Mucosa of stomach (tissue), 1 donor: Measurements from ENCODE around the gene ADAM10.

Experiments used
- H3K27me3 ChIP-seq: one replicate; pipeline ENCODE4 v1.7.0; 2013; ENCODE audit warnings: mild to moderate bottlenecking, low read length; ENCODE audit not compliant: control insufficient read depth, insufficient read depth
- H3K36me3 ChIP-seq: one replicate; pipeline ENCODE4 v1.7.0; 2013; ENCODE audit warnings: low read length; ENCODE audit not compliant: control insufficient read depth, insufficient read depth
- H3K4me1 ChIP-seq: one replicate; pipeline ENCODE4 v1.7.0; 2013; ENCODE audit warnings: mild to moderate bottlenecking, low read length; ENCODE audit not compliant: control insufficient read depth, insufficient read depth
- H3K4me3 ChIP-seq: one replicate; pipeline ENCODE4 v1.7.0; 2013; ENCODE audit warnings: low read length
- H3K9ac ChIP-seq: one replicate; pipeline ENCODE4 v1.7.0; 2013; ENCODE audit warnings: mild to moderate bottlenecking, low read length, moderate library complexity
- H3K9me3 ChIP-seq: one replicate; pipeline ENCODE4 v1.7.0; 2013; ENCODE audit warnings: mild to moderate bottlenecking, low read length, moderate library complexity; ENCODE audit not compliant: control insufficient read depth
- donor health status: Pancreatic carcinoma.

Gene ADAM10

DNA sequence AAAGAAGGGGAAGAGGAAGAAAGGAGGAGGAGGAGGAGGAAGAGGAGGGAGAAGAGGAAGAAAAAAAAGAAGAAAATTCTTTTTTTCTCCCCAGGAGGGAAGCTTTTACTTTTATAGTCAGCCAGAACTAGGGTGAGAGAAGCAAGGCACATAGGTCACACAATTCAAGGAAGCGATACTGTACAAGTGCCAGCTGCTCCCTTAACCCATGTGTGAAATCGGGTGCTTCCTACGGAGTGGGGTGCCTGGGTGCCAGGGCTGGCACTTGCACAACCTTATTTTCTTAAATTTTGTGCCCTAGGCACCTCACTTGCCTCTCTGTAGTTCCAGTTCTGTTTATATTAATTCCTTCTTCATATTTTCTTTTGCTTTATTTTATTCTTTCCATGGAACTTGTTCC, 167.3 kb downstream of the ADAM10 start:
- H3K4me3 ChIP-seq, result no peak overlapping the region
- no peak overlapping the region for H3K9ac ChIP-seq
- no peaks in the 10 kb centered on the region for H3K36me3 ChIP-seq
- H3K9me3 ChIP-seq, result no peaks in the 10 kb centered on the region
- H3K4me1 ChIP-seq, result no peaks in the 10 kb centered on the region
- no peaks in the 10 kb centered on the region for H3K27me3 ChIP-seq

DNA sequence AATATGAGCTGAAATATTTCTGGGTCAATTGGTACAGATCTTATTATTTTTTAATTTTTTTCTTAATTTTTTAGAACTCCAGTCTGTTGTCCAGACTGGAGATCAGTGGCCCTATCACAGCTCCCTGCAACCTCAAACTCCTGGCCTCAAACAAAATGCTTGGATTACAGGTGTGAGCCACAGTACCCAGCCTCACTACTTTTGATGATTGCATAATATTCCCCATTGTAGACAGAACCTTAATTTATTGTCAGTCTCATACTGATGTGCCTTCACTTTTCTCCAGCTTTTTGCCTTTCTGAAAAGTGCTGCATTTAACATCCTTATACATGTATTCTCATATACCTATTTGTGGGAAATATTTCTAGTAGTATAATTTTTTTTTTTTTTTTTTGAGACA, 172.8 kb downstream of the ADAM10 start:
- Histone ChIP-seq H3K4me1 (peaks cover 15% of the 10 kb centered on the region), H3K9me3 (no peaks in the 10 kb centered on the region), H3K36me3 (no peaks in the 10 kb centered on the region), H3K27me3 (no peaks in the 10 kb centered on the region), H3K9ac (no peak overlapping the region), H3K4me3 (no peak overlapping the region)

DNA sequence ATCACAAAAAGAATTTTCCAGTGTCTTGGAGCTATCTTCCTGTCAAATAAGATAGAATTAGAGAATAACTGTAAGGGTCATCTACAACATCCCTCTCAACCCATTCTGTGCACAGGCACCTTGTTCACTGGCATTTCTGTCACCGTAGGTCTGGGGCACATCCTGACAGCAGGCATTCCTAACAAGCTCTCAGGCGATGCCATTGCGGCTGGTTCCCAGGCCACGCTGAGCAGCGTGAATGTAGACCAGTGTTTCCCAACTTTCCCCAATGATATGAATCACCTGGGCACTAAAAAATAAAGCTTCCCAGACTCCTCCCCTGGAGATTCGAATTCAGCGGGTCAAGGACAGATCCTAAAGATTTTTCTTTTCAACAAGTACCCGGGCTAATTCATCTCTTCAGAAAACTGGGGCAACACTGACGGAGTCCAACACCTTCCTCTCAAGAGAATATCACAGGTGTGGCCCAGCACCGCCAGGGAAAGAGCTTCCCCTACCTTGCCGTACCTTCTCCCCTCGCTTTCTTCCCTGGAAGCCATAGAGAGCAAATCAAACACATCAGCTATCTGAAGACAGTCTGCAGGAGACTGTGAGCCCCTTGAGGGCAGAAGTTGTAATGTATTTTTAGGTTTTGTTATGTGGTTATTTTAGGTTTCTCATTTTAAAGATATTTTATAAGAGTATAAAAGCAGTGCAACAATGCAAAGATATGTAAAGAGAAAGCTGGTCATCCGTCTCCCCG, 174.3 kb downstream of the ADAM10 start:
- Histone ChIP-seq H3K4me3 (no peak overlapping the region), H3K9me3 (no peaks in the 10 kb centered on the region), H3K4me1 (peaks cover 15% of the 10 kb centered on the region), H3K9ac (no peak overlapping the region), H3K27me3 (no peaks in the 10 kb centered on the region), H3K36me3 (no peaks in the 10 kb centered on the region)

DNA sequence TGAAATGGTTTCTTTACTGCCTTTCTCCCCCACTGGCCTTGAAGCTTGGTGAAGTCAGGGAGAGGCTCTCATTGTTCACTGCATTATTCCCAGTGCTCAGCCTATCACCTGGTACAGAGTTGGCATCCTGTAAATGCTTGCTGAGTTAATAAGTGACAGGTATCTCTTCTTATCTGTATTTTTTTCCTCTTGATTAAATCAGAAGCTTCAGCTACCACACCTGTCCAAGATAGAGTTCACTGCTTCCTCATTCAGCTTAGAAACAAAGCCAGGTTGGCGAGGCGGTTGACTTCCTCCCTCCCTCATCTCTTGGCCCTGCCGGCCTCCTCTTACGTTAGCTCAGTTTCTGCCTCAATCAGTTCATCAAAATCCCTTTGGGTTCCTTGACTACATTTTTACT, 174.9 kb downstream of the ADAM10 start:
- peaks cover 15% of the 10 kb centered on the region for H3K4me1 ChIP-seq
- no peak overlapping the region for H3K9ac ChIP-seq
- H3K36me3 ChIP-seq, result no peaks in the 10 kb centered on the region
- H3K9me3 ChIP-seq, result no peaks in the 10 kb centered on the region
- H3K27me3 ChIP-seq, result no peaks in the 10 kb centered on the region
- no peak overlapping the region for H3K4me3 ChIP-seq

DNA sequence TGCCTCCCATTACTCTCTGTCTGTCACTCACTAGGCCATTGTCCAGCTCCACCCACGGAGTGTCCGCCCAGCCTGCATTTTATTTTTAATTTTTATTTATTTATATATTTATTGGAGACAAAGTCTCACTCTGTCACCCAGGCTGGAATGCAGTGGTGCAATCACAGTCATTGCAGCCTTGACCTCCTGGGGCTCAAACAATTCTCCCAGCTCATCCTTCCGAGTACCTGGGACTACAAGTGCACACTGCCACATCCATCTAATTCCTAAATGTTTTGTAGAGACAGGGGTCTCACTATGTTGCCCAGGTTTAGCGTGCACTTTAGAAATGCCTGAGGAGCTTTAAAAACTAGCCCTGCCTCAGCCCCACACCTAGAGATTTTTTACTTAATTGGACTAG, 176.2 kb downstream of the ADAM10 start:
- no peak overlapping the region for H3K4me3 ChIP-seq
- H3K27me3 ChIP-seq, result no peaks in the 10 kb centered on the region
- H3K36me3 ChIP-seq, result no peaks in the 10 kb centered on the region
- H3K9ac ChIP-seq, result no peak overlapping the region
- peaks cover 15% of the 10 kb centered on the region for H3K4me1 ChIP-seq
- H3K9me3 ChIP-seq, result no peaks in the 10 kb centered on the region

DNA sequence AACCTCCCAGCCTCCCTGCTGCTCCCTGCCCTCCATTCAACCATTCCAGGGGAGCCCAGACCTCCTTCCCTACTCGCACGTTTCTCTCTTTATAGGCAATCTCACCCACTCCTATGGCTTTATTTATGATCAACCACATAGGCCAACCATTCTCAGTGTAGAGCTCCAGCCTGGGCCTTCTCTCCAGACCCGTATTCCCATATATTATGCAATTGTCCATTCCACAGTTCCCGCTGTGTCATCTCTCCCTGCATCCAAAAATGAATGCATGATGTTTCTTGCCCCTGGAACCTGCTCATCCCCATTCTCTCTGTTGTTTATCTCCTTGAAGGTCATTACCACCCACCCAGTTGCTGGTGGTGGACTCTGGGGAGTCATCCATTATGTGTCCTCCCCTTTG, 177.0 kb downstream of the ADAM10 start:
- Histone ChIP-seq H3K4me1 (peaks cover 19% of the 10 kb centered on the region), H3K36me3 (no peaks in the 10 kb centered on the region), H3K9ac (no peak overlapping the region), H3K27me3 (no peaks in the 10 kb centered on the region), H3K4me3 (no peak overlapping the region), H3K9me3 (no peaks in the 10 kb centered on the region)

DNA sequence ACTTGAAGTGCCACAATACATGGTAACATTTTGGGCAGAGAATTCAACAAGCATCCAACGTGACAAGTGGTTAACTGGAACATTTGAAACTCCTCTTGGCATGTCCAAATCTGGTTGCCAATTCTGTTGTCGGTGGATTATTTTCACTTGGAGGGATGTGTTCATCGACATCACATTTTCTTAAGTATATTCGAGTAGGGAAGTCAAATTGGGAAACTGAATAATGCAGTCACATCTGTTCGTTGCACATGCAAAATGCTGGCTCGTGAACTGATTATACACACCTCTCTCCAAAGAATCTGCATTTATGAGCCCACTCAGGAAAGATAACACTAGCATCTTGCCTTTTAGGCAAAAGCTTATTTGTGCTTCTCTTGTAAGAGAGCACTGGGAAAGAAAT, 178.0 kb downstream of the ADAM10 start:
- no peaks in the 10 kb centered on the region for H3K9me3 ChIP-seq
- no peaks in the 10 kb centered on the region for H3K36me3 ChIP-seq
- peaks cover 19% of the 10 kb centered on the region for H3K4me1 ChIP-seq
- H3K4me3 ChIP-seq, result no peak overlapping the region
- no peaks in the 10 kb centered on the region for H3K27me3 ChIP-seq
- no peak overlapping the region for H3K9ac ChIP-seq

DNA sequence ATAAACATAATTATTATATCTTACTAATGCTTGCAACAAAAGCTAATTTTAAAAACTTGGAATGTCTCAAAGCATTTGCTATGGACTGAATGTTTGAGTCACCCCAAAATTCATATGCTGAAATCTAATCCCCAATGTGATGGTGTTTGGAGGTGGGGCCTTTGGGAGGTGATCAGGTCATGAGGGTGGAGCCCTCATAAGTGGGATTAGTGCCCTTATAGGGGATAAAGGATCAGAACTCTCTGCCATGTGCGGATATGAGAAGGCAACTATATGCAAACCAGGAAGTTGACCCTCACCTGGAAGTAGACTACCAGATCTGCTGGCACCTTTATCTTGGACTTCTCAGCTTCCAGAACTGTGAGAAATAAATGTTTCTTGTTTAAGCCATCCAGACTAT, 180.1 kb downstream of the ADAM10 start:
- Histone ChIP-seq H3K9me3 (no peaks in the 10 kb centered on the region), H3K27me3 (no peaks in the 10 kb centered on the region), H3K9ac (no peak overlapping the region), H3K4me1 (peaks cover 16% of the 10 kb centered on the region), H3K36me3 (no peaks in the 10 kb centered on the region), H3K4me3 (no peak overlapping the region)

DNA sequence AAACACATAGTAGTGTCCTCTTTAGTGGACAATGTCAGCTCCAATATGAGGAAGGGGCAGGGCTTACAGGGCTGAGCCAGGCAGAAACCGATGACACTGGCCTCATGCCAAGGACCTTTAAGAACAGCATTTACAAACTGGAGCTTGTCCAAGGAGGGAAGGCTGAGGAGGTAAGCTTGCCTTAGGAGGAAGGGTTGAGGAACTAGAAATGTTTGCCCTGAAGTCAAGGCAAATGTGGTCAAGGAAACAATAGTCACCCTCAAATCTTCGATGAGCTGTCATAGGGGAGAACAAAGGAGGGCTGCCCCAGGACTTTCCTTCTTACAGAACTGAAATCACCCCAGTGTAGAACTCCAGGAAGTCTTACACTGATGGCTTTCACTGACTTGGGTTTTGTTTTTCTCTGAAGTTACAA, 181.3 kb downstream of the ADAM10 start:
- Histone ChIP-seq H3K27me3 (no peaks in the 10 kb centered on the region), H3K9me3 (no peaks in the 10 kb centered on the region), H3K9ac (no peak overlapping the region), H3K36me3 (no peaks in the 10 kb centered on the region), H3K4me1 (peaks cover 5% of the 10 kb centered on the region), H3K4me3 (no peak overlapping the region)

DNA sequence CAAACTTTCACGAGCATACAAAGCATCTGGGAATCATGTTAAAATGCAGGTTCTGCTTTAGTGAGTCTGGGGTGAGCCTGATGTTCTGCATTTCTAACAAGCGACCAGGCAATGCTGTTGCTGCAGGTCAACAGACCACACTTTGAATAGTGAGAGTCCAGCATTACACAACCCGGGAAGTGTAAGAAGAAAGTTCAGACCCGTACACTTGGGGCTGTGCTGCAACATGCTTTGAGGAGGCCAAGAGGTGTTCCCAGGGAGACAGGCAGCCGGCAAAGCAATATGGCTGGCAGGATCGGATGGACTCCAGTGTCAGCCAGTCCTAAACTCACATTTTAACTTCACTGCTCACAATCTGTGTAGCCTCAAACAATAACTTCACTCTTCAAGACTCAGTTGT, 183.5 kb downstream of the ADAM10 start:
- Histone ChIP-seq H3K4me3 (no peak overlapping the region), H3K9me3 (no peaks in the 10 kb centered on the region), H3K4me1 (peaks cover 5% of the 10 kb centered on the region), H3K27me3 (no peaks in the 10 kb centered on the region), H3K9ac (no peak overlapping the region), H3K36me3 (no peaks in the 10 kb centered on the region)

DNA sequence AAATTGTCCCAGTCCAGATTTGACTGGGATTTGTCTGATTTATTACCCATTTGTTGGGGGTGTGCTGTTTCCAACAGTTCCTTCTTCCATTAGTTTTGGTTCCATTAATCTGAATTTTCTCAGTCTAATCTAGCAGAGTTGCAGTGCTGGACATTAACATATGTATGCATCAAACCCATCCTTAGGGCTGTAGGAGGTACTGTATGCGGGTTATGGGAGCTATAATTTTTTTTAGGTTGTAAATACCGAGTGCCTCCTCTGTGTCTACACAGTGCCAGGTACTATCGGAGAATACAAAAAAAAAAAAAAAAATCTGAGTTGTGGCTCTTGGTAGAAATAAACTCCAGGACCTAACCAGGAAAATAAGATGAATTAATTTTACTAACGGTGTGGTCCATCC, 183.9 kb downstream of the ADAM10 start:
- Histone ChIP-seq H3K36me3 (no peaks in the 10 kb centered on the region), H3K4me3 (no peak overlapping the region), H3K27me3 (no peaks in the 10 kb centered on the region), H3K4me1 (peaks cover 5% of the 10 kb centered on the region), H3K9me3 (no peaks in the 10 kb centered on the region), H3K9ac (no peak overlapping the region)

DNA sequence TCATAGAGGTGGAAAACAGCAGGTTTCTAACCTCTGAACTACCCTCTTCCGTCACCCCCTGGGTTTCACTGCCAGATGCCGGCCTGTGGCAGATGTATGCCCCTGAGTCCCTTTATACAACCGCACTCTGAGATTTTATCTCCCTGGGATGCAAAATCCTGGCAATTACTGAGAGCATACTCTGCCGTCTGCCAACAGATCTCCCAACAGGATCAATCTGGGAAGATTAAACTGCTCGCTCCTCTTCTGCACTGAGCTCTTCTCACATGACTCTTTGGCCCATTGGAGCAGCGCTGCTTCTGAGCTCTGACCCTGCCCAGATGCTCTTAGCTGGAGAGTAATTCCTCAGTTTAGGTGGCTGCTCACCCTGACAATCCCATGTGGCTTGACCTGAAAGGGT, 184.5 kb downstream of the ADAM10 start:
- no peaks in the 10 kb centered on the region for H3K36me3 ChIP-seq
- no peaks in the 10 kb centered on the region for H3K27me3 ChIP-seq
- peaks cover 9% of the 10 kb centered on the region for H3K4me1 ChIP-seq
- H3K4me3 ChIP-seq, result no peak overlapping the region
- no peak overlapping the region for H3K9ac ChIP-seq
- no peaks in the 10 kb centered on the region for H3K9me3 ChIP-seq

DNA sequence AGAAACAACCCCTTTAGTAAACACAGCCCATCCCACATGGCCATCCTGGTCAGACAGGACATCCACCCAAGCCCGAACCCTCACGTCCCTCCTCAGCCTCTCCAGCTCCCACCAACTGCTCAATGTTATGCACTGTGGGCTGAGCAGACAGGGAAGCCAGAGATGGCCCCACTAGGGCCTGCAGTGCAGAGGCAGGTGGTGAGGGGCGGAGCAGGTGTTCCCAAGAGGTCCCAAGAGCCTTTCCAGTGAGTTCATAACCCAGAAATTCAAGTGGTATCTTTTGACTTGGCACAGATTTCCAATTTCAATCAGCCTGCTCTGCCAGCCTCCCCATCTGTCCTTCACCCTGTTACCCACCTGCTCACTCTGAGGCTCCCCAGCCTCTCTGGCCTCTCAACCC, 187.4 kb downstream of the ADAM10 start:
- Histone ChIP-seq H3K27me3 (no peaks in the 10 kb centered on the region), H3K4me3 (no peak overlapping the region), H3K9ac (no peak overlapping the region), H3K9me3 (no peaks in the 10 kb centered on the region), H3K36me3 (no peaks in the 10 kb centered on the region), H3K4me1 (peaks cover 4% of the 10 kb centered on the region)
